ENCODE measurements around the gene HCN4. TPM values are rescaled to one million over a fixed set of nuclear protein-coding genes. Genes with fewer than 3 reads are reported as not detected.

Gene HCN4
- total RNA-seq, 3 donors from 2014 or later: 0.14 to 0.23 (median 0.19) TPM

DNA sequence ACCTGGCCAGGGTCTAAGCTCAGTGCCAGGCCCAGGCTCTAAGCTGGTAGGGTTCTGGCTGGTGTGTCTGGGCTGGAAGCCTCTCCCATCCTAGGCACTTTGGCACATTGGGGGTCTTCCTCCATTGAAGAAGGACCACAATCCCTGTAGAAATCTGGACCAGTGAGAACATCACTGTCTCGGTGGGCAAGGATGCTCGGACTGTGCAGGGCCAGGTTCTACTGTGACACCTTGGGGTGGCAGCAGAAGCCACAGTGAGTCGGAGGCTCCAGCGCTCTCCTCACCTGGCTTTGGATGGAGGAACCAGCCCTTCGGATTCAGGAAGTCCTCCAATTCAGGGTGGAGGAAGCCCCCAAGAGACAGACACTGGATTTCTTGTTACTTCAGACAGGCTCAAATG is 17.5 kb upstream of the HCN4 start:
- DNase-seq: no peak
- H3K36me3 ChIP-seq (ENCODE audit: low read depth): no peaks in the 10 kb centered on the region
- no peaks in the 10 kb centered on the region for H3K9me3 ChIP-seq
- H3K4me1 ChIP-seq (ENCODE audit: low read depth): peaks cover 8% of the 10 kb centered on the region
- intact Hi-C loops (cut with DNase I, micrococcal nuclease): no loop called here
- ATAC-seq: no peak
- H3K4me3 ChIP-seq: no peak overlapping the region
- TF ChIP-seq, protein P1, sequence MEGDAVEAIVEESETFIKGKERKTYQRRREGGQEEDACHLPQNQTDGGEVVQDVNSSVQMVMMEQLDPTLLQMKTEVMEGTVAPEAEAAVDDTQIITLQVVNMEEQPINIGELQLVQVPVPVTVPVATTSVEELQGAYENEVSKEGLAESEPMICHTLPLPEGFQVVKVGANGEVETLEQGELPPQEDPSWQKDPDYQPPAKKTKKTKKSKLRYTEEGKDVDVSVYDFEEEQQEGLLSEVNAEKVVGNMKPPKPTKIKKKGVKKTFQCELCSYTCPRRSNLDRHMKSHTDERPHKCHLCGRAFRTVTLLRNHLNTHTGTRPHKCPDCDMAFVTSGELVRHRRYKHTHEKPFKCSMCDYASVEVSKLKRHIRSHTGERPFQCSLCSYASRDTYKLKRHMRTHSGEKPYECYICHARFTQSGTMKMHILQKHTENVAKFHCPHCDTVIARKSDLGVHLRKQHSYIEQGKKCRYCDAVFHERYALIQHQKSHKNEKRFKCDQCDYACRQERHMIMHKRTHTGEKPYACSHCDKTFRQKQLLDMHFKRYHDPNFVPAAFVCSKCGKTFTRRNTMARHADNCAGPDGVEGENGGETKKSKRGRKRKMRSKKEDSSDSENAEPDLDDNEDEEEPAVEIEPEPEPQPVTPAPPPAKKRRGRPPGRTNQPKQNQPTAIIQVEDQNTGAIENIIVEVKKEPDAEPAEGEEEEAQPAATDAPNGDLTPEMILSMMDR (IDR thresholded peaks at IDR 0.05): no peak

DNA sequence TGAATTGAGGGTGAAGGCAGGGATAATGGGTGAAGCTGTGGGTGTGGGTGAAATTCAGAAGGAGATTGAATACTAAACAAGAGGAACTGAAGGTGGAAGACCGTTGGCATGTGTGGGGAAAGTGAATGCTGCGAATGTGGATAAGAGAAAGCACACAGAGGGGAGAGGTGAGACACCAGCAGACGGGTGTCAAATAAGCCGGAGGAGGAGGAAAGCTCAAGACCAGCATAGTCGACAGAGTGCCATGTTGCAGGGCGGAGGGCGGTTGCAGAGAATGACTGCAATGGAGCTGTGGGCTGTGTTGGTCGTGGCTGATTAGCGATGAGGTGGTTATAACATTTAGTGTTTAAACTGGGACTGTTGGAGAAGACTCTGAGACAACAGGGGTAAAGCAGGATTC is 16.4 kb upstream of the HCN4 start:
- intact Hi-C loops (cut with DNase I, micrococcal nuclease): no loop called here

DNA sequence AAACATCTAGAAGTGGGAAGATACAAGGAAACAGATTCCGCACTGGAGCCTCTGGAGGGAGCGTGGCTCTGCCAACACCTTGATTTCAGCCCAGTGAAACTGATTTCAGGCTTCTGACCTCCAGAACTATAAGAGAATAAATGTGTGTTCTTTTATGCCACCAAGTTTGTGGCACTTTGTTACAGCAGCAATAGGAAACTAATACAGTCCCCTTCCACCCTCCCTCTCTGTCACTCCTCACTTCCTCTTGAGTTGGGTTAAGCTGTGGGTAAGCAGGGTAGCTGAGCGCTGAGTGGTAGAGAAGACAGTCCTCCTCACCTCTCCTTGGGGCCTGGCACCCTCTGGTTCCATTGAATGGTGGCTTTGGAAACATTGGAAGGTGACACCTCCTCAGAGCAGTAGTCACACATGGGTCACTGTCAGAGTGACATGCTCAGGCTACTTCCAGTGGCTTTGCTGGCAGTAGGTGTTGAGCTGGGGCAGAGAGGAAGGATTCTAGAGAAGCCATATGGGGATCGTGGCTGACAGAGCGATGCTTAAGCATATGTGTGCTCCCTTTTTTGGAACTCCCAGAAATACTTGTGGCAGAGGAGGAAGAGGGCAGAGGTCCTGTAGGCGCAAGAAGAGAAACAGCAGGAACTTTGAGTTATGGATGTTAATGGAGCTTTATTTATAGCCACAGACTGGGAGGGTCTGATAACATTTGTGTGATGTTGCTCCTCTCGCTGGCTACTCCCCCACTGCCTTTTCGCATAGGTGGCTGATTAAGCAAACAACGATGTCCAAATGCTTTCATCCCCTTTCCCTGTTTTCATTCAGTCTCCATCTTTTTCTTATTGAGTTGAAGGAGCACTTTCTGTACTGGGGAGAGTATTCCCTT is 14.8 kb upstream of the HCN4 start:
- DNase-seq: no peak
- peaks cover 8% of the 10 kb centered on the region for H3K4me1 ChIP-seq (ENCODE audit: low read depth)
- H3K9me3 ChIP-seq: peaks cover 5% of the 10 kb centered on the region
- no peak overlapping the region for H3K4me3 ChIP-seq
- TF ChIP-seq, protein P1 (IDR thresholded peaks at IDR 0.05): no peak
- no peak for ATAC-seq
- intact Hi-C loops (cut with DNase I, micrococcal nuclease): no loop called here
- no peaks in the 10 kb centered on the region for H3K36me3 ChIP-seq (ENCODE audit: low read depth)

More for the DNA sequence above, 16.4 kb upstream of the HCN4 start:
- ATAC-seq (no peak), DNase-seq (no peak)
- Histone ChIP-seq H3K36me3 (ENCODE audit: low read depth) (no peaks in the 10 kb centered on the region), H3K4me3 (no peak overlapping the region), H3K4me1 (ENCODE audit: low read depth) (peaks cover 8% of the 10 kb centered on the region), H3K9me3 (peaks cover 5% of the 10 kb centered on the region)
- TF ChIP-seq, protein P1 (IDR thresholded peaks at IDR 0.05): no peak

DNA sequence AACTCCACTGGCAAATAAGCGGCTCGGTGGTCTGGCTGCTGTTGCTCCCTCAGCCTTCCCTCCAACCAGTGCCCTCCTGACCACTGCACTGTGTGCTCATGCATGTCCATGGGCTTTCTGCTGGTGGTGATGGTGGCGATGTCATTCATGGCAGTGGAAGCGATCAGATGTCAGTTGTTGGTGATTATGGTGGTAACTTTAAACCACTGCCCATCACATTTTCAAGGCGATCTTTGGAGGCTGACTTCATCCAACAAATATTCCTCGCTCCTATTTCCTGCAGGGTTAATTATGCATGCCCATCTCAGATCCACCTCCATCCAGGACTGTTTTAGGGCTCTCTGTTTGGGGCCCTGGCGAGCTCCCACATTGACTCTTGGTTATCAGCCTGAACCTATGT is 13.4 kb upstream of the HCN4 start:
- Histone ChIP-seq H3K9me3 (peaks cover 5% of the 10 kb centered on the region), H3K4me3 (no peak overlapping the region), H3K4me1 (ENCODE audit: low read depth) (peaks cover 8% of the 10 kb centered on the region), H3K36me3 (ENCODE audit: low read depth) (no peaks in the 10 kb centered on the region)
- TF ChIP-seq, protein P1 (IDR thresholded peaks at IDR 0.05): no peak
- no peak for DNase-seq
- no peak for ATAC-seq
- intact Hi-C loops (cut with DNase I, micrococcal nuclease): no loop called here

DNA sequence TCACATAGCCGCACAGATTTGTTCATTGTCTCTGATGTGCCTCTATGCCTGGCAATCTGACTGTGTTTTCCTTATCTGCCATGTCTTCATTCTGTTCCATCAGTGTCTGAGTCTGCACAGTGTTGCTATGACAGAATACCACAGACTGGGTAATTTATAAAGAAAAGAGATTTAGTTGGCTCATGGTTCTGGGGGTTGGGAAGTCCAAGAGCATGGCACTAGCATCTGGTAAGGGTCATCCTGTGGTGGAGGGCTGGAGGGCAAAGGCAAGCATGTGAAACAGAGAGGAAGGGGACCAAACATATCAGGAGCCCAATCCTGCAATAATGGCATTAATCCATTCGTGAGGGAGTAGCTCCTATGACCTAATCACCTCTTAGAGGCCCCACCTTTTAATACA is 11.9 kb upstream of the HCN4 start:
- TF ChIP-seq, protein P1 (IDR thresholded peaks at IDR 0.05): no peak
- DNase-seq (no peak), ATAC-seq (no peak)
- Histone ChIP-seq H3K36me3 (ENCODE audit: low read depth) (no peaks in the 10 kb centered on the region), H3K9me3 (peaks cover 5% of the 10 kb centered on the region), H3K4me3 (no peak overlapping the region), H3K4me1 (ENCODE audit: low read depth) (peaks cover 8% of the 10 kb centered on the region)
- intact Hi-C loops (cut with DNase I, micrococcal nuclease): no loop called here

All from mucosa of descending colon (tissue), 3 donors.